Measurements from ENCODE around the gene RCAN2.

RCAN2 gene

DNA sequence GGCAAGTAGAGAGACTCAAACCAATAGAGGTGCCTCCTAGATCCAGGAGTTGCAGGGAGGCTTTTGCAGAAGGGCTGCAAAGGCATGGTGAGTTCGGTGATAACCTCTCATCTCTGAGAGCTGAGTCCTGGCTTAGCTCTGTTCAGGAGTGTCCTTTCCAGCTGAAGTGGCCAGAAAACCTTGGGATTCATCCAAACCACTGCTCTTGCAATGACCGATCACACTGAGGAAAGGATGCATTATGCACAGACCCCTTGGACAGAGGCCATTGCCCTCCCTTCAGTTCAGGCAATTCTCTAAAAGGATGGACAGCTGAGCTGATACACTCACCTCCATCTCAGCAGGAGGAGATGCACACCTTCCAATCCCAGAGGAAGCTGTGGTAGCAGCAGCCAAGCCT lies 161.7 kb downstream of the RCAN2 start:
- TF ChIP-seq, protein P1, sequence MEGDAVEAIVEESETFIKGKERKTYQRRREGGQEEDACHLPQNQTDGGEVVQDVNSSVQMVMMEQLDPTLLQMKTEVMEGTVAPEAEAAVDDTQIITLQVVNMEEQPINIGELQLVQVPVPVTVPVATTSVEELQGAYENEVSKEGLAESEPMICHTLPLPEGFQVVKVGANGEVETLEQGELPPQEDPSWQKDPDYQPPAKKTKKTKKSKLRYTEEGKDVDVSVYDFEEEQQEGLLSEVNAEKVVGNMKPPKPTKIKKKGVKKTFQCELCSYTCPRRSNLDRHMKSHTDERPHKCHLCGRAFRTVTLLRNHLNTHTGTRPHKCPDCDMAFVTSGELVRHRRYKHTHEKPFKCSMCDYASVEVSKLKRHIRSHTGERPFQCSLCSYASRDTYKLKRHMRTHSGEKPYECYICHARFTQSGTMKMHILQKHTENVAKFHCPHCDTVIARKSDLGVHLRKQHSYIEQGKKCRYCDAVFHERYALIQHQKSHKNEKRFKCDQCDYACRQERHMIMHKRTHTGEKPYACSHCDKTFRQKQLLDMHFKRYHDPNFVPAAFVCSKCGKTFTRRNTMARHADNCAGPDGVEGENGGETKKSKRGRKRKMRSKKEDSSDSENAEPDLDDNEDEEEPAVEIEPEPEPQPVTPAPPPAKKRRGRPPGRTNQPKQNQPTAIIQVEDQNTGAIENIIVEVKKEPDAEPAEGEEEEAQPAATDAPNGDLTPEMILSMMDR (IDR thresholded peaks at IDR 0.05) = no peak
- no peaks in the 10 kb centered on the region for H3K4me1 ChIP-seq (ENCODE audit: control insufficient read depth in 1 of 2, insufficient read depth in 1 of 2, low read depth in 1 of 2, low read length in 1 of 2)
- H3K9me3 ChIP-seq = no peaks in the 10 kb centered on the region
- no peaks in the 10 kb centered on the region for H3K36me3 ChIP-seq
- no peak overlapping the region for H3K4me3 ChIP-seq (ENCODE audit: low read depth in 1 of 2, low read length in 1 of 2)
- no peak overlapping the region for H3K27ac ChIP-seq
- H3K27me3 ChIP-seq = no peaks in the 10 kb centered on the region

DNA sequence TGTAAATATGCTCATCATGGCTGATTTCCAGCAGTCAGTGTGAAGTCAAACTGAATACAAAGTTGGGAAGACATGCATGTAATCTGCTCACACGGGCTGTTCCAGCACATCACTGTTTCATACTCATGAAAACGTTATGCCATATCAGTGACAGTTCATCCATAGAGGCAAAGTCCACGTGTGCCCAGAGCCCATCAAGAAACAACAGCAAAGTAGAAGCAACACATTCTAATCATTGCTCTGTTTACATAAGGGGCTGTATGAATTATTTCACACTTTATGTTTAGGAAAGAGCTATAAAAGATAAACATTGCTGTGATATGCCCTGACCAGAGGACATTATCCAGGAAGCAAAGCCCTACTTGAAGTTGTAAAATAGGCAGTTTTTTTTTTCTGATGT lies 163.5 kb downstream of the RCAN2 start:
- H3K9me3 ChIP-seq = no peaks in the 10 kb centered on the region
- TF ChIP-seq, protein P1 (IDR thresholded peaks at IDR 0.05) = no peak
- no peaks in the 10 kb centered on the region for H3K4me1 ChIP-seq (ENCODE audit: control insufficient read depth in 1 of 2, insufficient read depth in 1 of 2, low read depth in 1 of 2, low read length in 1 of 2)
- no peaks in the 10 kb centered on the region for H3K27me3 ChIP-seq
- H3K36me3 ChIP-seq = no peaks in the 10 kb centered on the region
- H3K4me3 ChIP-seq (ENCODE audit: low read depth in 1 of 2, low read length in 1 of 2) = no peak overlapping the region
- no peak overlapping the region for H3K27ac ChIP-seq

DNA sequence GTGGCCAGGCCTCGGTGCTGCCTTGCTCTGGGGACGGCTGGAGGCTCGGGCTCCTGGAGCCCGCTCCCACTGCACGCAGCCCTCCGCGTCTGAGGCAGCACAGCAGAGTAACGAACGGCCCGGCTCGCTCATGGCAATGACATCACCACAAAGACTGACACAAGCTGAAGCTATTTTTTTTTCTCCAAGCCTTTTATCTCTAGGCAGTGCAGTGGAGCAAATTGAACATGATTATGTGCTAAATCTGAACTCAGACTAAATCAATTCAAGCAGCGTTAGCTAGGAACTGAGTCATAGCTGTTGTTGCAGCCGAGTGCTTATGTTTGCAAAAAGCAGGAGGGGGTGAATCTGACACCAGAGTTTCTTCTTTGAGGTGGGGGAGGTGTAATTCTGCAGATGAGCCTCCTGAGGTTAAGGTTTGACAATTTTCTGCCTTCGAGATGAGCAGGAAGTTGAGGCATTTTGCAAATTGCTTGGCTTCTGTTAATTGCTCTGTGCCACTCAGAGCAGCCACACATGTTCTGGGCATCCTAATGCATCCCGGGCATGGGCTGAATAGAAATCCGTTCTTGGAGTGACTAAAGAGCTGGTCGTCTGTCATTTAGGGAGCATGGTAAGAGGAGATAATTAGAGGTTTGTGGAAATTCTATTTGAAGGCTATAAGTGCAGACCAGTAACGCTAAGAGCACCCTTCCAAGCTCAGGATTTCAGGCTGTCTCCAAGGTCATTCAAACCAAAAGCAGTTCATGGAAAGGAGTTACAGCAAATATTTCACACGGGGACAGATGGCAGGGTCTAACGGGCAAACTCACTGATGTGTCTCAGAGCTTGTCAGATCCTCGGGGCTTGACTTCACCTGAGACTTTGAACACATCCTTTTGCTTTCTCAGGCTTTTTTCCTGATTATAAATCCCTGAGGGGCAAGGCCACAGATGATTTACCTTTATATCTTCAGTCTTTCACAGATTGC lies 165.4 kb downstream of the RCAN2 start:
- no peaks in the 10 kb centered on the region for H3K4me1 ChIP-seq (ENCODE audit: control insufficient read depth in 1 of 2, insufficient read depth in 1 of 2, low read depth in 1 of 2, low read length in 1 of 2)
- no peaks in the 10 kb centered on the region for H3K9me3 ChIP-seq
- no peak overlapping the region for H3K4me3 ChIP-seq (ENCODE audit: low read depth in 1 of 2, low read length in 1 of 2)
- H3K27me3 ChIP-seq = no peaks in the 10 kb centered on the region
- no peaks in the 10 kb centered on the region for H3K36me3 ChIP-seq
- TF ChIP-seq, protein P1 (IDR thresholded peaks at IDR 0.05) = no peak
- H3K27ac ChIP-seq = no peak overlapping the region

DNA sequence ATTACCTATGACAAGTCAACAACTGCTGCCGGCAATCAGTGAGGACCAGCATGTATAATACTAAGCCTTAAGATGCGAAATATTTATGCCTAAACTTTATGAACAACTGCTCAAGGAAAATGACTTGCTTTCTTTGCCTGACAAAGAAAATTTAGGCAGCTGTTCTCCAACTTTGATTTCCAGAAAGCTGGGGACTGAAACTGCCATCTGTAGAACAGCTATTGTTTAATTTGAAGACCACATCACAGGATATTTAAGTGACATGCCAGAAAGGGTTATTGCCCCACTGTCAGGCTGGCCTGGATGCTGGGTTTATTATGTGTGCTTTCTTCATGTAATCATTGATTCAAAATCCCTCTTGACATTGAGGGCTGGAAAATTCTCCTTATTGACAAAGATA lies 166.5 kb downstream of the RCAN2 start:
- no peak overlapping the region for H3K4me3 ChIP-seq (ENCODE audit: low read depth in 1 of 2, low read length in 1 of 2)
- no peaks in the 10 kb centered on the region for H3K9me3 ChIP-seq
- no peak overlapping the region for H3K27ac ChIP-seq
- TF ChIP-seq, protein P1 (IDR thresholded peaks at IDR 0.05) = no peak
- no peaks in the 10 kb centered on the region for H3K36me3 ChIP-seq
- H3K27me3 ChIP-seq = no peaks in the 10 kb centered on the region
- no peaks in the 10 kb centered on the region for H3K4me1 ChIP-seq (ENCODE audit: control insufficient read depth in 1 of 2, insufficient read depth in 1 of 2, low read depth in 1 of 2, low read length in 1 of 2)

DNA sequence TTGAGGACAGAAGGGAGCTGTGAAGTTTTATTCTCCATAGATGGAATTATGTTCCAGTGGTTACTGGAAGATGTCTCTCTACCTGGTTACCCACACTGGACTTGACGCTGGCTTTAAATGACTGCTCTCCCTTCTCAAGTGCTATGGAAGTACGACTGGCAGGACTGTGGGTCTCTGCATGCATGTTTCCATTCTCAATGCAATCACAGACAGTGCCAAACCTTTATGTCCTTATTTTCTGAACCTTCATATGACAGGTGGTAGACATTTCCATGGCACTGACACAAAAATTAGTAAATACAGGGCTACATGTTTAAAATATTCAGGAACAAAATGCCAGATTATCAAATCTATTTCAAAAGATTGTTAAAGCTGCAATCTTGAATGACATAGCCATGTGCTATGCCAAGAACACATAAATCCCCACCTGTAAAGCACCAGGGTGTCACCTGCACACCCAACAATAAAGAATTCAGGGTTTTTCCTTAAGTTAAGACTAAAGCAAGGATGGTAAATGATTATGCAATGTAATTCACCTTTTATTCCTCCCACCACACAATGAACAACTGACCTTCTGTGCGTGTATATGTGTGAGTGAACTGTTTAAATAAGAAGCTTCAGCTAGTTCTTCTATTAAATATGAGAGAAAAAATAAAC lies 167.2 kb downstream of the RCAN2 start:
- no peak overlapping the region for H3K27ac ChIP-seq
- TF ChIP-seq, protein P1 (IDR thresholded peaks at IDR 0.05) = no peak

More for the DNA sequence above, 167.2 kb downstream of the RCAN2 start:
- no peak overlapping the region for H3K4me3 ChIP-seq (ENCODE audit: low read depth in 1 of 2, low read length in 1 of 2)
- no peaks in the 10 kb centered on the region for H3K9me3 ChIP-seq
- no peaks in the 10 kb centered on the region for H3K36me3 ChIP-seq
- no peaks in the 10 kb centered on the region for H3K4me1 ChIP-seq (ENCODE audit: control insufficient read depth in 1 of 2, insufficient read depth in 1 of 2, low read depth in 1 of 2, low read length in 1 of 2)
- H3K27me3 ChIP-seq = no peaks in the 10 kb centered on the region
